ENCODE data around the gene PIP5K1B. TPM values are rescaled to one million over a fixed set of nuclear protein-coding genes. Genes with fewer than 3 reads are reported as not detected.

Gene PIP5K1B
- total RNA-seq, 6 donors from 2014 or later, result 22.4 to 76.8 (median 47.2) TPM

DNA sequence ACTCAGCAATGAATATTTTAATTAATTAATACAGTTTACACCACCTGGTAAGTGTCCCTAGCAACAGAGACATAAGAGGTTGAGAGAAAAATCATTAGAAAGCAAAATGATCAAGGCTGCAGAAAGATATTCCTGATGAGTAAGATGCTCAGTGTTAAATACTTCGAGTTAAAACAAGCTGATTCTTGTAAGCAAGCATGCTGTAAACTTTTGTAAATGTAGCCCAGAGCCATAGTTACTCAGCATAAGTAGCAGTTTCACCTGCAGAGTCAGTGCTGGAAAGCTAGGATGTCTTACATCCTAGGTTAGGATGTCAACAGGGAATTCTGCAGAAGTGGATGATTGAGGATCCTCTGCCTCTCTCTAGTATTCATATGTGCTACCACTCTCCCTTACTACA, 304.7 kb downstream of the PIP5K1B start:
- Histone ChIP-seq H3K4me3 (no peak overlapping the region), H3K27ac (no peak overlapping the region), H3K4me1 (no peaks in the 10 kb centered on the region), H3K36me3 (peaks cover 0 to 4% (median 2%) of the 10 kb centered on the region in 4 donors), H3K9me3 (no peaks in the 10 kb centered on the region), H3K27me3 (no peaks in the 10 kb centered on the region)
- no peak for TF ChIP-seq EP300 (IDR thresholded peaks at IDR 0.05)
- TF ChIP-seq POLR2AphosphoS5 (IDR thresholded peaks at IDR 0.05), result no peak
- TF ChIP-seq, protein P1, sequence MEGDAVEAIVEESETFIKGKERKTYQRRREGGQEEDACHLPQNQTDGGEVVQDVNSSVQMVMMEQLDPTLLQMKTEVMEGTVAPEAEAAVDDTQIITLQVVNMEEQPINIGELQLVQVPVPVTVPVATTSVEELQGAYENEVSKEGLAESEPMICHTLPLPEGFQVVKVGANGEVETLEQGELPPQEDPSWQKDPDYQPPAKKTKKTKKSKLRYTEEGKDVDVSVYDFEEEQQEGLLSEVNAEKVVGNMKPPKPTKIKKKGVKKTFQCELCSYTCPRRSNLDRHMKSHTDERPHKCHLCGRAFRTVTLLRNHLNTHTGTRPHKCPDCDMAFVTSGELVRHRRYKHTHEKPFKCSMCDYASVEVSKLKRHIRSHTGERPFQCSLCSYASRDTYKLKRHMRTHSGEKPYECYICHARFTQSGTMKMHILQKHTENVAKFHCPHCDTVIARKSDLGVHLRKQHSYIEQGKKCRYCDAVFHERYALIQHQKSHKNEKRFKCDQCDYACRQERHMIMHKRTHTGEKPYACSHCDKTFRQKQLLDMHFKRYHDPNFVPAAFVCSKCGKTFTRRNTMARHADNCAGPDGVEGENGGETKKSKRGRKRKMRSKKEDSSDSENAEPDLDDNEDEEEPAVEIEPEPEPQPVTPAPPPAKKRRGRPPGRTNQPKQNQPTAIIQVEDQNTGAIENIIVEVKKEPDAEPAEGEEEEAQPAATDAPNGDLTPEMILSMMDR (IDR thresholded peaks at IDR 0.05), result no peak
- TF ChIP-seq POLR2A (IDR thresholded peaks at IDR 0.05), result no peak
- WGBS, 2 donors, result 74 to 81% methylated on average over 1 of the region's 1 CpG
- ATAC-seq (ENCODE audit: low FRiP score in 2 of 2) (no peak), DNase-seq (no peak)

DNA sequence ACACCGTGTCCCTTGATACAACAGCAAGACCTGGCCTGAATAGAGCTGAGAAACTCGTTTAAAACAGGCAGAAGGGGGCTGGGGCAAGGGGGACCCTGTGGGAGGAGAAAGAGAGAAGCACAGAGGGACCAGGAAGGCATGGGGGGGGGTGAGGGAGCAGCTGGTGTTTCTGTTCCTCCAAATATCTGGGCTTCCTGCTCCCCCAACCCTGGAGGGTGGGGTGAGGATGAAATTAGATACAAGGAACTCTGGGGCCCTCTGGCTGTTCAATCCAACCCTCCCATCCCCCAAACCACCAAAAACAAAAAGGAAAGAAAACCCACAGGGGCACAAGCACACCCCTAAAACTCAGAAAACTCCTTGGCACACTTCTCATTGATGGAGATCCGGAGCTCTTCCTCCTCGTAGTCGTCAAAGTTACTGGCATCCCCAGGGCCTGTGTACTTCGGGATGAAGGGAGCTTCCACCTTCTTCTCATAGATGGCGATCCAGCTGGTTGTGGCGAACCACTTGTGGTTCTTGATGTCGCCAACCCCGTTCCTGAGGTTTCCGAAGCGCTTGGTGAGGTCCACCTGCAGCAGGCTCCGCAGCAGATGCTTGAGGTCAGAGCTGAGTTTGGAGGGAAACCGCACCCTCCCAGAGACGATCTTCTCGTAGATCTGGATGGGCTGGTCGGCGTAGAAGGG, 307.8 kb downstream of the PIP5K1B start:
- 54 to 62% methylated on average over 11 to 18 of the region's 18 CpGs for WGBS, 2 donors
- ATAC-seq (ENCODE audit: low FRiP score in 2 of 2), result no peak
- no peaks in the 10 kb centered on the region for H3K9me3 ChIP-seq

DNA sequence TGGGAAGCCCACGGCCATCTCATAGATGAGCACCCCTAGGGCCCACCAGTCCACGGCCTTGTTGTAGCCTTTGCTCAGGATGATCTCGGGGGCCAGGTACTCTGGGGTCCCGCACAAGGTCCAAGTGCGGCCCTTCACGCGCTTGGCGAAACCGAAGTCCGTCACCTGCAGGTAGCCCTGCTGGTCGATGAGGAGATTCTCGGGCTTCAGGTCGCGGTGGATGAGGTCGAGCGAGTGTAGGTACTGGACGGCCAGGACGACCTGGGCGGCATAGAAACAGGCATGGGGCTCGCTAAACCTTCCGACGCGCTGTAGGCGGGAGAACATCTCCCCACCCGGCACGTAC, 308.3 kb downstream of the PIP5K1B start:
- H3K4me1 ChIP-seq, result no peaks in the 10 kb centered on the region
- DNase-seq, result peak in 1 of 2 donors; percentile 76
- ATAC-seq (ENCODE audit: low FRiP score in 2 of 2), result no peak
- peaks cover 0 to 4% (median 2%) of the 10 kb centered on the region in 4 donors for H3K36me3 ChIP-seq
- no peaks in the 10 kb centered on the region for H3K27me3 ChIP-seq
- H3K27ac ChIP-seq, result no peak overlapping the region
- 96 to 97% methylated on average over 25 to 26 of the region's 26 CpGs for WGBS, 2 donors
- no peak for TF ChIP-seq EP300 (IDR thresholded peaks at IDR 0.05)
- TF ChIP-seq POLR2AphosphoS5 (IDR thresholded peaks at IDR 0.05), result no peak
- TF ChIP-seq, protein P1 (IDR thresholded peaks at IDR 0.05), result no peak
- no peak for TF ChIP-seq POLR2A (IDR thresholded peaks at IDR 0.05)
- H3K9me3 ChIP-seq, result no peaks in the 10 kb centered on the region
- no peak overlapping the region for H3K4me3 ChIP-seq

More for the DNA sequence above, 307.8 kb downstream of the PIP5K1B start:
- H3K36me3 ChIP-seq, result peaks cover 0 to 4% (median 2%) of the 10 kb centered on the region in 4 donors
- DNase-seq, result no peak
- no peak overlapping the region for H3K4me3 ChIP-seq
- TF ChIP-seq POLR2A (IDR thresholded peaks at IDR 0.05) (no peak), POLR2AphosphoS5 (IDR thresholded peaks at IDR 0.05) (no peak), EP300 (IDR thresholded peaks at IDR 0.05) (no peak)
- TF ChIP-seq, protein P1 (IDR thresholded peaks at IDR 0.05), result no peak
- H3K27me3 ChIP-seq, result no peaks in the 10 kb centered on the region
- H3K27ac ChIP-seq, result no peak overlapping the region
- H3K4me1 ChIP-seq, result no peaks in the 10 kb centered on the region

DNA sequence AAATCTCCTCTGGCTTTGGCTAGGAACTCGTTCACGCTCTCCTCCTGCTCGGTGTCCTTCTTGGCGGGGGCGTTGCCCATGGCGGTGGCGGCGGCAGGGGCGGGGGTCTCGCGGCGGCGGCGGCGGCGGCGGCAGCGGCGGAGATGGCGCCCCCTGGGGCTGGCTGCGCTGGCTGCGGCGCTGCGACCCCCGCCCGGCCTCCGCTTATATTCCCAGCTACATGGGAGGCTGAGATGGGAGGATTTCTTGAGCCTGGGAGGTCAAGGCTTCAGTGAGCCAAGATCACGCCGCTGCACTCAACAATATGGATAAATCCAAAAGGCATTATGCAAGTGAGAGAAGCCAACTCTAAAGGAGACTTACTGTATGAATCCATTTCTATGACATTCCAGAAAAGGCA, 309.0 kb downstream of the PIP5K1B start, which contains the start of gene PRKACG:
TSS of gene PRKACG (minus strand) at position 101 of the 400 bp plus-strand sequence. CDS start at position 80, 21 bp downstream.
- no peaks in the 10 kb centered on the region for H3K9me3 ChIP-seq
- H3K4me1 ChIP-seq, result no peaks in the 10 kb centered on the region
- peaks cover 0 to 4% (median 0%) of the 10 kb centered on the region in 4 donors for H3K36me3 ChIP-seq
- TF ChIP-seq EP300 (IDR thresholded peaks at IDR 0.05) (no peak), POLR2AphosphoS5 (IDR thresholded peaks at IDR 0.05) (no peak), POLR2A (IDR thresholded peaks at IDR 0.05) (no peak)
- TF ChIP-seq, protein P1 (IDR thresholded peaks at IDR 0.05), result no peak
- no peaks in the 10 kb centered on the region for H3K27me3 ChIP-seq
- H3K4me3 ChIP-seq, result no peak within 1 kb of the TSS
- 97% methylated on average over 25 to 26 of the region's 29 CpGs for WGBS, 2 donors
- DNase-seq, result peak in 1 of 2 donors; percentile 45
- no peak for ATAC-seq (ENCODE audit: low FRiP score in 2 of 2)
- H3K27ac ChIP-seq, result no peak within 1 kb of the TSS
